ENCODE results near the gene HUS1B. TPM values are rescaled to one million over a fixed set of nuclear protein-coding genes. Genes with fewer than 3 reads are reported as not detected.
"Not testable (repeated sequence)": the region's sequence is repeated elsewhere in the genome, so short reads cannot be mapped to it uniquely, and the experiment has no call there.

Gene HUS1B
- total RNA-seq, 1 donor from 2014 or later, result 0.98 TPM

- Histone ChIP-seq H3K27ac (no peak overlapping the region), H3K4me3 (no peak overlapping the region), H3K27me3 (no peaks in the 10 kb centered on the region), H3K4me1 (no peaks in the 10 kb centered on the region), H3K9me3 (no peaks in the 10 kb centered on the region), H3K36me3 (no peaks in the 10 kb centered on the region)
- intact Hi-C loops (cut with DNase I), result no loop called here
- TF ChIP-seq POLR2A (IDR thresholded peaks at IDR 0.05) (no peak), POLR2AphosphoS5 (IDR thresholded peaks at IDR 0.05; ENCODE audit: insufficient read depth in 1 of 2, low read depth in 1 of 2) (no peak), CTCF (IDR thresholded peaks at IDR 0.05) (no peak)
- no peak for DNase-seq (ENCODE audit: extremely low spot score in 2 of 2)
These were observed 10.5 kb upstream of the HUS1B start for GRCh38 chr6:667253-667927.

GRCh38 chr6:665403-666267, 8.7 kb upstream of the HUS1B start:
- Histone ChIP-seq H3K36me3 (no peaks in the 10 kb centered on the region), H3K27me3 (no peaks in the 10 kb centered on the region), H3K4me1 (no peaks in the 10 kb centered on the region), H3K4me3 (no peak overlapping the region), H3K9me3 (no peaks in the 10 kb centered on the region), H3K27ac (no peak overlapping the region)
- intact Hi-C loops (cut with DNase I), result no loop called here
- no peak for DNase-seq (ENCODE audit: extremely low spot score in 2 of 2)
- TF ChIP-seq POLR2AphosphoS5 (IDR thresholded peaks at IDR 0.05; ENCODE audit: insufficient read depth in 1 of 2, low read depth in 1 of 2) (no peak), CTCF (IDR thresholded peaks at IDR 0.05) (no peak), POLR2A (IDR thresholded peaks at IDR 0.05) (no peak)

- H3K4me1 ChIP-seq; H3K36me3 ChIP-seq; H3K27ac ChIP-seq; DNase-seq (ENCODE audit: extremely low spot score in 2 of 2); intact Hi-C loops (cut with DNase I); H3K27me3 ChIP-seq; H3K4me3 ChIP-seq; H3K9me3 ChIP-seq: not testable (repeated sequence)
These were observed 6.9 kb upstream of the HUS1B start for GRCh38 chr6:663788-664187.

- Histone ChIP-seq H3K27me3 (no peaks in the 10 kb centered on the region), H3K27ac (no peak overlapping the region), H3K9me3 (no peaks in the 10 kb centered on the region), H3K4me3 (no peak overlapping the region), H3K36me3 (peaks cover 0 to 6% of the 10 kb centered on the region in 2 donors), H3K4me1 (peaks cover 9% of the 10 kb centered on the region)
- no peak for TF ChIP-seq CTCF (IDR thresholded peaks at IDR 0.05)
- TF ChIP-seq POLR2A (IDR thresholded peaks at IDR 0.05), result no peak
- intact Hi-C loops (cut with DNase I), result no loop called here
- no peak for DNase-seq (ENCODE audit: extremely low spot score in 2 of 2)
These were observed 3.0 kb upstream of the HUS1B start for GRCh38 chr6:659716-660581.

- Histone ChIP-seq H3K4me3 (no peak overlapping the region), H3K27ac (no peak overlapping the region), H3K9me3 (no peaks in the 10 kb centered on the region), H3K4me1 (peaks cover 9% of the 10 kb centered on the region), H3K36me3 (peaks cover 0 to 6% of the 10 kb centered on the region in 2 donors), H3K27me3 (no peaks in the 10 kb centered on the region)
- no peak for TF ChIP-seq POLR2A (IDR thresholded peaks at IDR 0.05)
- TF ChIP-seq POLR2AphosphoS5 (IDR thresholded peaks at IDR 0.05; ENCODE audit: insufficient read depth in 1 of 2, low read depth in 1 of 2), result no peak
- TF ChIP-seq CTCF (IDR thresholded peaks at IDR 0.05), result no peak
- intact Hi-C loops (cut with DNase I), result no loop called here
- DNase-seq (ENCODE audit: extremely low spot score in 2 of 2), result no peak
These were observed 1.3 kb upstream of the HUS1B start for GRCh38 chr6:658244-658643.

Measured in vagina (tissue), 2 donors.